ENCODE measurements around the gene DDX47.

DNA sequence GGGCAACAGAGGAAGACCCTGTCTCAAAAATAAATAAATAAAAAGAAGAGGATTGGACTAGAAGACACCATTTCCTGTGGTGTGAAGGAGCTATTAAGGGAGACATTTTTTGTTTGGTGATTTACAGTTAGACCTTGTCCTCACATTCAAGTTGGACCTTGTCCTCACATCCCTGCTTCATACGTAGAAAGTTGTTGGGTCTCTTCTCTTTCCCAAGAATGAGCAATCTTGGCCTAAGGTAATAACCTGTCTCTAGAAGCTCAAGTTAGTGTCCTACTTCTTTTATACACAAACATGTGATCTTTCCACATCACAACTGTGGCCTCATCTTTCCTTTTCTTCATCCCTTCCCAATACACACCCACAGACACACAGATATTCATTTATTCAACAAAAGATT, 14.7 kb upstream of the DDX47 start:
- TF ChIP-seq, protein P1, sequence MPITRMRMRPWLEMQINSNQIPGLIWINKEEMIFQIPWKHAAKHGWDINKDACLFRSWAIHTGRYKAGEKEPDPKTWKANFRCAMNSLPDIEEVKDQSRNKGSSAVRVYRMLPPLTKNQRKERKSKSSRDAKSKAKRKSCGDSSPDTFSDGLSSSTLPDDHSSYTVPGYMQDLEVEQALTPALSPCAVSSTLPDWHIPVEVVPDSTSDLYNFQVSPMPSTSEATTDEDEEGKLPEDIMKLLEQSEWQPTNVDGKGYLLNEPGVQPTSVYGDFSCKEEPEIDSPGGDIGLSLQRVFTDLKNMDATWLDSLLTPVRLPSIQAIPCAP (CRISPR knock-in tag; IDR thresholded peaks at IDR 0.05; ENCODE audit: borderline replicate concordance), result no peak
- TF ChIP-seq PHF20 (IDR thresholded peaks at IDR 0.05; ENCODE audit: partially characterized antibody), result no peak
- TF ChIP-seq POLR2H (tag; IDR thresholded peaks at IDR 0.05; ENCODE audit: low read depth), result no peak
- TF ChIP-seq, protein P2, sequence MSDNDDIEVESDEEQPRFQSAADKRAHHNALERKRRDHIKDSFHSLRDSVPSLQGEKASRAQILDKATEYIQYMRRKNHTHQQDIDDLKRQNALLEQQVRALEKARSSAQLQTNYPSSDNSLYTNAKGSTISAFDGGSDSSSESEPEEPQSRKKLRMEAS (CRISPR knock-in tag; IDR thresholded peaks at IDR 0.05), result no peak
- TF ChIP-seq, protein P3, sequence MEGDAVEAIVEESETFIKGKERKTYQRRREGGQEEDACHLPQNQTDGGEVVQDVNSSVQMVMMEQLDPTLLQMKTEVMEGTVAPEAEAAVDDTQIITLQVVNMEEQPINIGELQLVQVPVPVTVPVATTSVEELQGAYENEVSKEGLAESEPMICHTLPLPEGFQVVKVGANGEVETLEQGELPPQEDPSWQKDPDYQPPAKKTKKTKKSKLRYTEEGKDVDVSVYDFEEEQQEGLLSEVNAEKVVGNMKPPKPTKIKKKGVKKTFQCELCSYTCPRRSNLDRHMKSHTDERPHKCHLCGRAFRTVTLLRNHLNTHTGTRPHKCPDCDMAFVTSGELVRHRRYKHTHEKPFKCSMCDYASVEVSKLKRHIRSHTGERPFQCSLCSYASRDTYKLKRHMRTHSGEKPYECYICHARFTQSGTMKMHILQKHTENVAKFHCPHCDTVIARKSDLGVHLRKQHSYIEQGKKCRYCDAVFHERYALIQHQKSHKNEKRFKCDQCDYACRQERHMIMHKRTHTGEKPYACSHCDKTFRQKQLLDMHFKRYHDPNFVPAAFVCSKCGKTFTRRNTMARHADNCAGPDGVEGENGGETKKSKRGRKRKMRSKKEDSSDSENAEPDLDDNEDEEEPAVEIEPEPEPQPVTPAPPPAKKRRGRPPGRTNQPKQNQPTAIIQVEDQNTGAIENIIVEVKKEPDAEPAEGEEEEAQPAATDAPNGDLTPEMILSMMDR (IDR thresholded peaks at IDR 0.05 in 2 of 3, conservative IDR thresholded peaks at IDR 0.05 in 1 of 3; ENCODE audit: insufficient read depth in 2 of 3, low read depth in 1 of 3, low read length in 3 of 3), result no peak
- no peak for TF ChIP-seq HDAC6 (IDR thresholded peaks at IDR 0.05; ENCODE audit: low read depth, low read length)
- TF ChIP-seq, protein P4, sequence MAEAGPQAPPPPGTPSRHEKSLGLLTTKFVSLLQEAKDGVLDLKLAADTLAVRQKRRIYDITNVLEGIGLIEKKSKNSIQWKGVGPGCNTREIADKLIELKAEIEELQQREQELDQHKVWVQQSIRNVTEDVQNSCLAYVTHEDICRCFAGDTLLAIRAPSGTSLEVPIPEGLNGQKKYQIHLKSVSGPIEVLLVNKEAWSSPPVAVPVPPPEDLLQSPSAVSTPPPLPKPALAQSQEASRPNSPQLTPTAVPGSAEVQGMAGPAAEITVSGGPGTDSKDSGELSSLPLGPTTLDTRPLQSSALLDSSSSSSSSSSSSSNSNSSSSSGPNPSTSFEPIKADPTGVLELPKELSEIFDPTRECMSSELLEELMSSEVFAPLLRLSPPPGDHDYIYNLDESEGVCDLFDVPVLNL (CRISPR knock-in tag; IDR thresholded peaks at IDR 0.05; ENCODE audit: low read depth), result no peak
- TF ChIP-seq, protein P5, sequence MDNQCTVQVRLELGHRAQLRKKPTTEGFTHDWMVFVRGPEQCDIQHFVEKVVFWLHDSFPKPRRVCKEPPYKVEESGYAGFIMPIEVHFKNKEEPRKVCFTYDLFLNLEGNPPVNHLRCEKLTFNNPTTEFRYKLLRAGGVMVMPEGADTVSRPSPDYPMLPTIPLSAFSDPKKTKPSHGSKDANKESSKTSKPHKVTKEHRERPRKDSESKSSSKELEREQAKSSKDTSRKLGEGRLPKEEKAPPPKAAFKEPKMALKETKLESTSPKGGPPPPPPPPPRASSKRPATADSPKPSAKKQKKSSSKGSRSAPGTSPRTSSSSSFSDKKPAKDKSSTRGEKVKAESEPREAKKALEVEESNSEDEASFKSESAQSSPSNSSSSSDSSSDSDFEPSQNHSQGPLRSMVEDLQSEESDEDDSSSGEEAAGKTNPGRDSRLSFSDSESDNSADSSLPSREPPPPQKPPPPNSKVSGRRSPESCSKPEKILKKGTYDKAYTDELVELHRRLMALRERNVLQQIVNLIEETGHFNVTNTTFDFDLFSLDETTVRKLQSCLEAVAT (IDR thresholded peaks at IDR 0.05), result no peak
- TF ChIP-seq TAF1 (IDR thresholded peaks at IDR 0.05; ENCODE audit: control insufficient read depth, extremely low read depth, insufficient read depth, low read length, severe bottlenecking), result no peak
- TF ChIP-seq, protein P6, sequence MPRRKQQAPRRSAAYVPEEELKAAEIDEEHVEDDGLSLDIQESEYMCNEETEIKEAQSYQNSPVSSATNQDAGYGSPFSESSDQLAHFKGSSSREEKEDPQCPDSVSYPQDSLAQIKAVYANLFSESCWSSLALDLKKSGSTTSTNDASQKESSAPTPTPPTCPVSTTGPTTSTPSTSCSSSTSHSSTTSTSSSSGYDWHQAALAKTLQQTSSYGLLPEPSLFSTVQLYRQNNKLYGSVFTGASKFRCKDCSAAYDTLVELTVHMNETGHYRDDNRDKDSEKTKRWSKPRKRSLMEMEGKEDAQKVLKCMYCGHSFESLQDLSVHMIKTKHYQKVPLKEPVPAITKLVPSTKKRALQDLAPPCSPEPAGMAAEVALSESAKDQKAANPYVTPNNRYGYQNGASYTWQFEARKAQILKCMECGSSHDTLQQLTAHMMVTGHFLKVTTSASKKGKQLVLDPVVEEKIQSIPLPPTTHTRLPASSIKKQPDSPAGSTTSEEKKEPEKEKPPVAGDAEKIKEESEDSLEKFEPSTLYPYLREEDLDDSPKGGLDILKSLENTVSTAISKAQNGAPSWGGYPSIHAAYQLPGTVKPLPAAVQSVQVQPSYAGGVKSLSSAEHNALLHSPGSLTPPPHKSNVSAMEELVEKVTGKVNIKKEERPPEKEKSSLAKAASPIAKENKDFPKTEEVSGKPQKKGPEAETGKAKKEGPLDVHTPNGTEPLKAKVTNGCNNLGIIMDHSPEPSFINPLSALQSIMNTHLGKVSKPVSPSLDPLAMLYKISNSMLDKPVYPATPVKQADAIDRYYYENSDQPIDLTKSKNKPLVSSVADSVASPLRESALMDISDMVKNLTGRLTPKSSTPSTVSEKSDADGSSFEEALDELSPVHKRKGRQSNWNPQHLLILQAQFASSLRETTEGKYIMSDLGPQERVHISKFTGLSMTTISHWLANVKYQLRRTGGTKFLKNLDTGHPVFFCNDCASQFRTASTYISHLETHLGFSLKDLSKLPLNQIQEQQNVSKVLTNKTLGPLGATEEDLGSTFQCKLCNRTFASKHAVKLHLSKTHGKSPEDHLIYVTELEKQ (CRISPR knock-in tag; IDR thresholded peaks at IDR 0.05), result no peak
- TF ChIP-seq EP300 (IDR thresholded peaks at IDR 0.05; ENCODE audit: low read length), result no peak
- no peak for TF ChIP-seq MEF2D (tag; conservative IDR thresholded peaks at IDR 0.05; ENCODE audit: low read depth)
